Panc1 (cell line): ENCODE data around the gene ME2.

Experiments
- CTCF ChIP-seq: fragments of 450-650 bp; IDR thresholded peaks from 2 replicates; pipeline ENCODE4 v1.5.1; 2017; ENCODE audit warnings: mild to moderate bottlenecking
- POLR2AphosphoS5 ChIP-seq: IDR thresholded peaks from 2 replicates; pipeline ENCODE4 v1.6.1; 2012; ENCODE audit warnings: mild to moderate bottlenecking, low read depth, low read length, moderate library complexity

DNA sequence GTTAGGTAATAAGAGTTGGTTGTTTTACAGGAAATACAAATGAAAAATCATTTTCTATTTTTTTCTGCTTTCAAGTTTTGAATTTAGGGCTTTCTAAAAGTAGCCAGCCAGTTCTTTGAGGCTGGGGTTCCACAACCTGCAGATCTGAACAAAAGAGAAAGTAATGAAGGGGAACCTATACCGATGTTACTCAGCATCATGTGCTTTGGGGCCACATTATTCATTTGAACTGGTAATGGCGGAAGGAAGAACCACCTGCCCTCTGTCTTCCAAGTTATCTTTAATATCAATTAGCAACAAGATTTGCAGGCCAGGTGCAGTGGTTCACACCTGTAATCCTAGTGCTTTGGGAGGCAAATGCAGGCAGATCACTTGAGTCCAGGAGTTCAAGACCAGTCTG lies 46.2 kb upstream of the ME2 start:
- TF ChIP-seq CTCF (no peak), POLR2AphosphoS5 (no peak)
